Measurements from ENCODE around the gene SURF4.

DNA sequence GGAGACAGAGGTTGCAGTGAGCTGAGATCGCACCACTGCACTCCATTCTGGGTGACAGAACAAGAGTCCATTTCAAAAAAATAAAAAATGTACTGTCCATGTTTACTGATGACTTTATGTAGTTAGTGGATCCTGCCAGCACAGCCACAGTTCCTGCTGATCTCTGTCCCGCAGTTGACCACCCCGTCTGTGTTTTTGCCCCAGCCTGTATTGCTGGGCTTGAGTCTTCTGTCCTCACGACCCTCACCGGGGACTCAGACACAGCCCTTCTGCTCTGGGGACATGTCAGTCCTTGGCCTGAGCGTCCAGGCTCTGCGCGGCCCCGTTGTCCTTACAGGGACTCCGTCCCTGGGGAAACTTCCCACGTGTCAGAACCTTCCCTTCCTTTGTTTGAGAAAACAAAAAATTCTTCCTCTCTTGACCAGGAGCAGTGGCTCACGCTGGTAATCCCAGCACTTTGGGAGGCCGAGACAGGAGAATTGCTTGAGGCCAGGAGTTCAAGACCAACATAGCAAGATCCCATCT is 54.4 kb downstream of the SURF4 start:
- TF ChIP-seq, protein P1, sequence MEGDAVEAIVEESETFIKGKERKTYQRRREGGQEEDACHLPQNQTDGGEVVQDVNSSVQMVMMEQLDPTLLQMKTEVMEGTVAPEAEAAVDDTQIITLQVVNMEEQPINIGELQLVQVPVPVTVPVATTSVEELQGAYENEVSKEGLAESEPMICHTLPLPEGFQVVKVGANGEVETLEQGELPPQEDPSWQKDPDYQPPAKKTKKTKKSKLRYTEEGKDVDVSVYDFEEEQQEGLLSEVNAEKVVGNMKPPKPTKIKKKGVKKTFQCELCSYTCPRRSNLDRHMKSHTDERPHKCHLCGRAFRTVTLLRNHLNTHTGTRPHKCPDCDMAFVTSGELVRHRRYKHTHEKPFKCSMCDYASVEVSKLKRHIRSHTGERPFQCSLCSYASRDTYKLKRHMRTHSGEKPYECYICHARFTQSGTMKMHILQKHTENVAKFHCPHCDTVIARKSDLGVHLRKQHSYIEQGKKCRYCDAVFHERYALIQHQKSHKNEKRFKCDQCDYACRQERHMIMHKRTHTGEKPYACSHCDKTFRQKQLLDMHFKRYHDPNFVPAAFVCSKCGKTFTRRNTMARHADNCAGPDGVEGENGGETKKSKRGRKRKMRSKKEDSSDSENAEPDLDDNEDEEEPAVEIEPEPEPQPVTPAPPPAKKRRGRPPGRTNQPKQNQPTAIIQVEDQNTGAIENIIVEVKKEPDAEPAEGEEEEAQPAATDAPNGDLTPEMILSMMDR (IDR thresholded peaks at IDR 0.05), result no peak
- TF ChIP-seq HDAC2 (IDR thresholded peaks at IDR 0.05), result no peak
- TF ChIP-seq, protein P2, sequence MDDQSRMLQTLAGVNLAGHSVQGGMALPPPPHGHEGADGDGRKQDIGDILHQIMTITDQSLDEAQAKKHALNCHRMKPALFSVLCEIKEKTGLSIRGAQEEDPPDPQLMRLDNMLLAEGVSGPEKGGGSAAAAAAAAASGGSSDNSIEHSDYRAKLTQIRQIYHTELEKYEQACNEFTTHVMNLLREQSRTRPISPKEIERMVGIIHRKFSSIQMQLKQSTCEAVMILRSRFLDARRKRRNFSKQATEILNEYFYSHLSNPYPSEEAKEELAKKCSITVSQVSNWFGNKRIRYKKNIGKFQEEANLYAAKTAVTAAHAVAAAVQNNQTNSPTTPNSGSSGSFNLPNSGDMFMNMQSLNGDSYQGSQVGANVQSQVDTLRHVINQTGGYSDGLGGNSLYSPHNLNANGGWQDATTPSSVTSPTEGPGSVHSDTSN (IDR thresholded peaks at IDR 0.05), result no peak
- TF ChIP-seq MYC (IDR thresholded peaks at IDR 0.05; ENCODE audit: borderline replicate concordance, low read length), result no peak
- TF ChIP-seq HOXB5 (CRISPR knock-in tag; IDR thresholded peaks at IDR 0.05), result no peak
- no peak for TF ChIP-seq CEBPB (IDR thresholded peaks at IDR 0.05)
- no peak for TF ChIP-seq POLR2A (IDR thresholded peaks at IDR 0.05; ENCODE audit: low read length)
- no peak for TF ChIP-seq SMC3 (IDR thresholded peaks at IDR 0.05)
- no peak for TF ChIP-seq ZFP36 (IDR thresholded peaks at IDR 0.05; ENCODE audit: borderline replicate concordance, partially characterized antibody)
- TF ChIP-seq, protein P3, sequence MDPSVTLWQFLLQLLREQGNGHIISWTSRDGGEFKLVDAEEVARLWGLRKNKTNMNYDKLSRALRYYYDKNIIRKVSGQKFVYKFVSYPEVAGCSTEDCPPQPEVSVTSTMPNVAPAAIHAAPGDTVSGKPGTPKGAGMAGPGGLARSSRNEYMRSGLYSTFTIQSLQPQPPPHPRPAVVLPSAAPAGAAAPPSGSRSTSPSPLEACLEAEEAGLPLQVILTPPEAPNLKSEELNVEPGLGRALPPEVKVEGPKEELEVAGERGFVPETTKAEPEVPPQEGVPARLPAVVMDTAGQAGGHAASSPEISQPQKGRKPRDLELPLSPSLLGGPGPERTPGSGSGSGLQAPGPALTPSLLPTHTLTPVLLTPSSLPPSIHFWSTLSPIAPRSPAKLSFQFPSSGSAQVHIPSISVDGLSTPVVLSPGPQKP (IDR thresholded peaks at IDR 0.05; ENCODE audit: low read depth, low read length), result no peak
- no peak for TF ChIP-seq KDM1A (IDR thresholded peaks at IDR 0.05; ENCODE audit: low read depth)
- no peak for TF ChIP-seq JUNB (IDR thresholded peaks at IDR 0.05)
- TF ChIP-seq, protein P4, sequence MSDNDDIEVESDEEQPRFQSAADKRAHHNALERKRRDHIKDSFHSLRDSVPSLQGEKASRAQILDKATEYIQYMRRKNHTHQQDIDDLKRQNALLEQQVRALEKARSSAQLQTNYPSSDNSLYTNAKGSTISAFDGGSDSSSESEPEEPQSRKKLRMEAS (IDR thresholded peaks at IDR 0.05), result no peak
